Activated T-cell treated with anti-CD3 and anti-CD28 coated beads, Interleukin-2, amount 50 U/mL, for 4 hours (primary cell): ENCODE measurements around the gene SPATA6L. TPM values are rescaled to one million over a fixed set of nuclear protein-coding genes. Genes with fewer than 3 reads are reported as not detected.

Source experiments
- ATAC-seq, 2 donors: fragments of 200-7000 bp; cut with Tn5 transposase; one replicate each; pipeline ENCODE4 v1.10.0; 2021
- DNase-seq: peaks from one replicate; pipeline ENCODE4 v3.0.0-alpha.2; 2020
- H3K27me3 Mint-ChIP-seq: one replicate; pipeline ENCODE4 v1.8.0; 2021; ENCODE audit warnings: low read depth, mixed read lengths
- H3K36me3 Mint-ChIP-seq: one replicate; pipeline ENCODE4 v1.8.0; 2022; ENCODE audit warnings: mixed read lengths; ENCODE audit not compliant: insufficient read depth
- H3K4me1 Mint-ChIP-seq: one replicate; pipeline ENCODE4 v1.8.0; 2021; ENCODE audit warnings: low read depth, mixed read lengths
- H3K4me3 Mint-ChIP-seq: one replicate; pipeline ENCODE4 v1.8.0; 2021; ENCODE audit warnings: mild to moderate bottlenecking, moderate library complexity, mixed read lengths
- H3K9me3 Mint-ChIP-seq: one replicate; pipeline ENCODE4 v1.8.0; 2021; ENCODE audit warnings: mixed read lengths
- total RNA-seq, 3 donors: library from RNA; stranded (reverse); gene quantifications; one replicate each; pipeline ENCODE4 v1.2.1, GENCODE V29; 2021

Gene SPATA6L
- total RNA-seq, 3 donors from 2014 or later, result 0.30 to 0.50 TPM; not detected in 1

- ATAC-seq (no peak), DNase-seq (no peak)
- peaks cover 52% of the 10 kb centered on the region for H3K4me1 Mint-ChIP-seq
- H3K36me3 Mint-ChIP-seq, result no peaks in the 10 kb centered on the region
- H3K9me3 Mint-ChIP-seq, result no peaks in the 10 kb centered on the region
- H3K4me3 Mint-ChIP-seq, result no peak overlapping the region
- no peaks in the 10 kb centered on the region for H3K27me3 Mint-ChIP-seq
These were observed 115.3 kb downstream of the SPATA6L start for GRCh38 chr9:4550777-4551484.

- DNase-seq (no peak), ATAC-seq (no peak)
- Mint-ChIP-seq H3K4me1 (peaks cover 43% of the 10 kb centered on the region), H3K4me3 (no peak overlapping the region), H3K9me3 (no peaks in the 10 kb centered on the region), H3K36me3 (no peaks in the 10 kb centered on the region), H3K27me3 (no peaks in the 10 kb centered on the region)
These were observed 116.5 kb downstream of the SPATA6L start for GRCh38 chr9:4549751-4550295.

GRCh38 chr9:4548811-4549725 lies 117.2 kb downstream of the SPATA6L start:
- Mint-ChIP-seq H3K4me3 (no peak overlapping the region), H3K27me3 (no peaks in the 10 kb centered on the region), H3K9me3 (no peaks in the 10 kb centered on the region), H3K36me3 (no peaks in the 10 kb centered on the region), H3K4me1 (peaks cover 35% of the 10 kb centered on the region)
- DNase-seq (no peak), ATAC-seq (no peak)

Other genes with a start within 250 kb of the SPATA6L start
- gene SLC1A1, start 176.0 kb downstream of the SPATA6L start, total RNA-seq, result under 1 TPM in 2 of 3 donors, not detected in 1; 0.05 to 0.33 TPM
- 1 to 10 TPM; 3.0 to 3.6 (median 3.1) TPM for gene PLPP6, start 4.2 kb downstream of the SPATA6L start, total RNA-seq
- 10 to 100 TPM; 14.7 to 16.6 (median 16.2) TPM for gene CDC37L1, start 13.1 kb upstream of the SPATA6L start, total RNA-seq
- gene AK3, start 74.7 kb upstream of the SPATA6L start, total RNA-seq, result 10 to 100 TPM; 14.7 to 21.3 (median 17.3) TPM
- 10 to 100 TPM; 59.8 to 63.4 (median 62.2) TPM for gene RCL1, start 126.5 kb upstream of the SPATA6L start, total RNA-seq